Measurements from ENCODE around the gene MS4A12.
"Not testable (repeated sequence)": the region's sequence is repeated elsewhere in the genome, so short reads cannot be mapped to it uniquely, and the experiment has no call there.

MS4A12 gene

GRCh38 chr11:60492488-60493009 is at the start of gene MS4A12:
TSS of gene MS4A12 (plus strand) at chr11:60492778. CDS start at chr11:60497319, 4,541 bp downstream.
- no peak for DNase-seq (ENCODE audit: low read depth)

- no peak for DNase-seq (ENCODE audit: low read depth)
These were observed 45.5 kb upstream of the MS4A12 start for GRCh38 chr11:60447070-60447469.

- DNase-seq (ENCODE audit: low read depth), result no peak
These were observed 44.7 kb upstream of the MS4A12 start for GRCh38 chr11:60447846-60448245.

- DNase-seq (ENCODE audit: low read depth), result not testable (repeated sequence)
These were observed 41.4 kb upstream of the MS4A12 start for GRCh38 chr11:60451185-60451584.

GRCh38 chr11:60454212-60454611 is 38.4 kb upstream of the MS4A12 start:
- DNase-seq (ENCODE audit: low read depth), result no peak

- DNase-seq (ENCODE audit: low read depth), result no peak
These were observed 37.0 kb upstream of the MS4A12 start, which contains the start of gene MS4A1 for GRCh38 chr11:60455531-60456042. TSS of gene MS4A1 (plus strand) at chr11:60455847. CDS start at chr11:60462375, 6,528 bp downstream.

GRCh38 chr11:60457576-60457975 is 35.0 kb upstream of the MS4A12 start:
- no peak for DNase-seq (ENCODE audit: low read depth)

GRCh38 chr11:60459345-60459744 is 33.2 kb upstream of the MS4A12 start:
- DNase-seq (ENCODE audit: low read depth), result no peak

- DNase-seq (ENCODE audit: low read depth), result no peak
These were observed 23.7 kb upstream of the MS4A12 start for GRCh38 chr11:60468829-60469228.

- DNase-seq (ENCODE audit: low read depth), result no peak
These were observed 22.9 kb upstream of the MS4A12 start for GRCh38 chr11:60469723-60470122.

- no peak for DNase-seq (ENCODE audit: low read depth)
These were observed 15.5 kb upstream of the MS4A12 start for GRCh38 chr11:60477035-60477445.

GRCh38 chr11:60482361-60482760 is 10.2 kb upstream of the MS4A12 start:
- no peak for DNase-seq (ENCODE audit: low read depth)

GRCh38 chr11:60485987-60486386 is 6.6 kb upstream of the MS4A12 start:
- no peak for DNase-seq (ENCODE audit: low read depth)

- no peak for DNase-seq (ENCODE audit: low read depth)
These were observed 876 bp downstream of the MS4A12 start for GRCh38 chr11:60493454-60493853.

- no peak for DNase-seq (ENCODE audit: low read depth)
These were observed 5.8 kb downstream of the MS4A12 start for GRCh38 chr11:60498399-60498798.

- DNase-seq (ENCODE audit: low read depth), result no peak
These were observed 6.3 kb downstream of the MS4A12 start for GRCh38 chr11:60498853-60499252.

GRCh38 chr11:60500276-60500910 is 7.8 kb downstream of the MS4A12 start:
- no peak for DNase-seq (ENCODE audit: low read depth)

- DNase-seq (ENCODE audit: low read depth), result no peak
These were observed 9.7 kb downstream of the MS4A12 start for GRCh38 chr11:60502221-60502775.

- DNase-seq (ENCODE audit: low read depth), result no peak
These were observed 11.8 kb downstream of the MS4A12 start for GRCh38 chr11:60504219-60504905.

- DNase-seq (ENCODE audit: low read depth), result not testable (repeated sequence)
These were observed 17.0 kb downstream of the MS4A12 start for GRCh38 chr11:60509609-60510008.

- not testable (repeated sequence) for DNase-seq (ENCODE audit: low read depth)
These were observed 17.6 kb downstream of the MS4A12 start for GRCh38 chr11:60510209-60510608.

GRCh38 chr11:60511393-60511792 is 18.8 kb downstream of the MS4A12 start:
- DNase-seq (ENCODE audit: low read depth), result no peak
